Measurements from ENCODE around the gene LEMD2.

Gene LEMD2

GRCh38 chr6:33794910-33795623 is 6.1 kb upstream of the LEMD2 start:
- DNase-seq (ENCODE audit: low spot score) = no peak

GRCh38 chr6:33792981-33793380 is 4.1 kb upstream of the LEMD2 start:
- no peak for DNase-seq (ENCODE audit: low spot score)

GRCh38 chr6:33791620-33792019 is 2.7 kb upstream of the LEMD2 start:
- DNase-seq (ENCODE audit: low spot score) = no peak

- DNase-seq (ENCODE audit: low spot score) = no peak
Measured at GRCh38 chr6:33790910-33791309, 2.0 kb upstream of the LEMD2 start.

- no peak for DNase-seq (ENCODE audit: low spot score)
Measured at GRCh38 chr6:33790379-33790778, 1.4 kb upstream of the LEMD2 start.

GRCh38 chr6:33789550-33789895 is 593 bp upstream of the LEMD2 start:
- DNase-seq (ENCODE audit: low spot score) = no peak

GRCh38 chr6:33787954-33788693 is 806 bp downstream of the LEMD2 start:
- DNase-seq (ENCODE audit: low spot score) = peak; percentile 37

GRCh38 chr6:33787346-33787953 is 1.5 kb downstream of the LEMD2 start:
- no peak for DNase-seq (ENCODE audit: low spot score)

GRCh38 chr6:33786736-33787135 is 2.2 kb downstream of the LEMD2 start:
- DNase-seq (ENCODE audit: low spot score) = no peak

GRCh38 chr6:33785778-33786177 is 3.2 kb downstream of the LEMD2 start:
- no peak for DNase-seq (ENCODE audit: low spot score)

GRCh38 chr6:33784787-33785186 is 4.1 kb downstream of the LEMD2 start:
- no peak for DNase-seq (ENCODE audit: low spot score)

GRCh38 chr6:33783781-33784520 is 5.0 kb downstream of the LEMD2 start:
- no peak for DNase-seq (ENCODE audit: low spot score)

- DNase-seq (ENCODE audit: low spot score) = no peak
Measured at GRCh38 chr6:33782561-33782960, 6.4 kb downstream of the LEMD2 start.

- peak; percentile 62 for DNase-seq (ENCODE audit: low spot score)
Measured at GRCh38 chr6:33781131-33781975, 7.6 kb downstream of the LEMD2 start.

GRCh38 chr6:33779895-33780294 is 9.0 kb downstream of the LEMD2 start:
- no peak for DNase-seq (ENCODE audit: low spot score)

- DNase-seq (ENCODE audit: low spot score) = no peak
Measured at GRCh38 chr6:33779290-33779689, 9.6 kb downstream of the LEMD2 start.

- no peak for DNase-seq (ENCODE audit: low spot score)
Measured at GRCh38 chr6:33778444-33779121, 10.3 kb downstream of the LEMD2 start.

- DNase-seq (ENCODE audit: low spot score) = no peak
Measured at GRCh38 chr6:33777398-33778388, 11.2 kb downstream of the LEMD2 start.

GRCh38 chr6:33776764-33777163 is 12.2 kb downstream of the LEMD2 start:
- DNase-seq (ENCODE audit: low spot score) = no peak

GRCh38 chr6:33776186-33776585 is 12.7 kb downstream of the LEMD2 start:
- no peak for DNase-seq (ENCODE audit: low spot score)

All from SW480 (cell line).